Stimulated activated CD8-positive, alpha-beta memory T cell treated with anti-CD3 and anti-CD28 coated beads, Interleukin-15, amount 100 ng/mL, for 24 hours (primary cell): ENCODE data around the gene ZBTB45.

ENCODE experiments used
- DNase-seq: peaks from one replicate; pipeline ENCODE4 v3.0.0-alpha.2; 2020; ENCODE audit warnings: low read depth

Gene ZBTB45

DNA sequence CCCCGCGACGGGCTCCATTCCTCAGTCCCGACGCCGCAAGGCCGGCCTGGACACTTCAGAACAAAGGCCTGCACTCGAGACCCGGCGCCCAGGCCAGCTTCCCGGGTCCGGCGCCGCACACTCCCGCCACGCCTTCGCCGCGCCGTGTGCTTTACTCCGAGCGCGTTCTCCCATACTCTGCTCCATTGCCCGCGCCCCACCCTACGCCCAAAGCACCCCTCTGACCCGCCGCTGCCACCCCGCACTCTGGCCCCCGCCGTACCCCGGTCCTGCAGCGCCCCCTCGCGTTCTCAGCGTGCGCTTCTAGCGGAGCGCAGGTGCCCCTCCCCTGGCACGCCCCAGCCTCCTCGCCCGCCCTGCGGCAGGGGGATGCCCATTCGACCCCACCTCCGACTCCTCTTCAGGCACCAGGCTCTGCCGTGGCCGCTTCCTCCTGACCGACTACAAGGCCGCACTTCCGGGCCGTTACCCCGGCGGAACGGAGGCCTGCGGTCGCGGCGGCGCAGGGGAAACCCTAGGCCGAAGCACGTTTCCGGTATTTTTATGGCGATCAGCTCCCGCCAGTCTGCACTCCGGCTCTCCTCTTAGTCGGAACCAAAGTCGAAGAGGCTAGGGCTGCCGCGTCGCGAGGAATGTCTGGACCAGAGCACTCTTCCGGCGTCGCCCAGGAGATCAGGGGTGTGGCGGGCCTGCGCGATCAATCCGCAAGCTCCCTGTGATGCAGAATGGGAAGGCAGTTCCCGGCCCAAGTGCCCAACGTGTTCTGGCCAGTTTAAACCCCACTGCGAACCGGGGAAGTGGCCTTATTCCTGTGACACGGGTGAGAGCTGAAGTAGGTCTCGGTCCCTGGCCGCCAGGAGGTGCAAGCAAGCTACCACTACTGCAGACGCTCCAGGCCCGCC, at the start of gene ZBTB45:
Gene ZBTB45 (minus strand): TSS at position 456 of the 902 bp plus-strand sequence. CDS start 2,137 bp downstream, outside the sequence.
- DNase-seq = peak; percentile 86

DNA sequence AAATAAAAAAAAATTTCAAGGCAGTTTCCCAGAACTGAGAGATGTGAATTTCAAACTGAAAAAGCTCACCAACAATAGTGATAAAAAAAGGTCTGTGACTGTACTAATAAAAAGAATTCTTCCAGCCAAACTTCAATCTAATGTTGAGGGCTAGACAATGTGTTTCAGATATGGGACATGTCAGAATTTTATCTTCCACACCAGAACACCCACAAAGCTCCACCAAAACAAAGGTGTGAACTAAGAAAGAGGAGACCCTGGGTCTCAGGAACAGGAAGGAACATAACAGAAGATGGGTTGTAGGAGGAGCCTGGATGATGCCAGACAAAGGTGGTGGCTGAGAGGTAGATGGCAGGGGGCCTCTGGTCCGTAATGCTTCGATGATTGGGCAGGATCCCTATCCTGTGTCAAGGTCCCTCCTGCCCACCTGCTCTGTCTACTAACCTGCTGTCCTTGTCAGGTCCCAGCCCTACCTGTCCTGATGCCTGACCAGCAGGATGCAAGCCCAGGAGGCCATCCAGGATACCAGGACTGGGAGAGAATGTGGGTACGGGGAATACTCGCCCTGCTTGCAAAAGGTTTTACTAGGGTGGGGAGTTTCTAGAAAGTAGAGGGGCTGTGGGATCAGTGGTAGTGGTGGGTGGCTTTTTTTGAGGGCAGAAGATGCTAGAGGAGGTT, 49.0 kb upstream of the ZBTB45 start:
- no peak for DNase-seq

DNA sequence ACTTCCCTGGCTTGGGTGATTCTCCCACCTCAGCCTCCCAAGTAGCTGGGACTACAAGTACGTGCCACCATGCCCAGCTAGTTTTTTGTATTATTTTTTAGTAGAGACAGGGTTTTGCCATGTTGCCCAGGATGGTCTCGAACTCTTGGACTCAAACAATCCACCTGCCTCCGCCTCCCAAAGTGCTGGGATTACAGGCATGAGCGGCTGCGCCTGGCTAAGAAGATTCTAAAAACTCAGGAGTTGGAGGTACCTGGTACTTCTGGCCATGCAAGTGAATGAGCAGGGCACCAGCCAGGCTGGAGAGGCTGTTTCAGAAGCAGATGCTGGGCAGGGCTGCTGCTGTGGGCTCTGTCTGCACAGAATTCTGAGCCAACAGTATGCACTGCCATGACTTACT, 47.4 kb upstream of the ZBTB45 start:
- no peak for DNase-seq

DNA sequence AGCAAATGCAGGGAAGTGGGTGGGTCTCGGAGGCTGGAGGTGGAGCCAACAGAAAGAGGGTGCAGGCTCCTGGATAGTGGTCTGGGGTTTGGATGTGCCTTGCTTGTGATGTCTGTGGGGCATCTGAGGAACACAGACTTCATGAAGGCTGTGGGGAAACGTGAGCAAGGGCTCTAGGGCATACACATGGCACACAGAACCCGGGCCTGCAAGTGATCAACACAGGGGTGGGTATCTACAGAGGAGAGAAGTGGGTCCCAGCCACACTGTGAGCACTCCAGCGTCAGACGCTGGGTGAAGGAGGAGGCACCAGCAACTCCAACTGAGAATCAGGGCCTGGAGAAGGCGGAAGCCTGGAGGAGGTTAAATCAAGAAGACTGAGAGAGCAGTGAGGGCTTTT, 44.2 kb upstream of the ZBTB45 start:
- no peak for DNase-seq

DNA sequence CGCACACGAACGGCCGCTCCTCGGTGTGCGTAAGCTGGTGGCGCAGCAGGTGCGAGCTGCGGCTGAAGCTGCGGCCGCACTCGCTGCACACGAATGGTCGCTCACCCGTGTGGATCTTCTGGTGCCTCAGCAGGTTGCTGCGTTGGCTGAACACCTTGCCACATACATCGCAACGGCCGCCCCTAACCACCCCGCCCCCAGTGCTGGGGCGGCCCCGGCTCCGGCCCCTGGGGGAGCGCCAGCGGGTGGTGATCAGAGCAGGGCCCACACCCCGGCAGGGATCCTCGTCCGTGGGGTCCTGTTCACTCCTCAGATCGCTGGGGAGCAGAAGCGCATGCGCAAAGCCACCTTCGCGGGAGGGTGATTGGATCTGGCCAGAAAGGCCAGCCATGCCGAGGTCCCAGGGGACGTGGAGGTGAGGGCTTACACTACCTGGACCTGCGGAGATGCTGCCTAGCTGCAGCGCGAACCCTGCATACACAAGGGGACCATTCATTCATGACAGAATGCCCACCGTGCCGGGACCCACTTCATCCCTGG, 43.5 kb upstream of the ZBTB45 start:
- DNase-seq = no peak

DNA sequence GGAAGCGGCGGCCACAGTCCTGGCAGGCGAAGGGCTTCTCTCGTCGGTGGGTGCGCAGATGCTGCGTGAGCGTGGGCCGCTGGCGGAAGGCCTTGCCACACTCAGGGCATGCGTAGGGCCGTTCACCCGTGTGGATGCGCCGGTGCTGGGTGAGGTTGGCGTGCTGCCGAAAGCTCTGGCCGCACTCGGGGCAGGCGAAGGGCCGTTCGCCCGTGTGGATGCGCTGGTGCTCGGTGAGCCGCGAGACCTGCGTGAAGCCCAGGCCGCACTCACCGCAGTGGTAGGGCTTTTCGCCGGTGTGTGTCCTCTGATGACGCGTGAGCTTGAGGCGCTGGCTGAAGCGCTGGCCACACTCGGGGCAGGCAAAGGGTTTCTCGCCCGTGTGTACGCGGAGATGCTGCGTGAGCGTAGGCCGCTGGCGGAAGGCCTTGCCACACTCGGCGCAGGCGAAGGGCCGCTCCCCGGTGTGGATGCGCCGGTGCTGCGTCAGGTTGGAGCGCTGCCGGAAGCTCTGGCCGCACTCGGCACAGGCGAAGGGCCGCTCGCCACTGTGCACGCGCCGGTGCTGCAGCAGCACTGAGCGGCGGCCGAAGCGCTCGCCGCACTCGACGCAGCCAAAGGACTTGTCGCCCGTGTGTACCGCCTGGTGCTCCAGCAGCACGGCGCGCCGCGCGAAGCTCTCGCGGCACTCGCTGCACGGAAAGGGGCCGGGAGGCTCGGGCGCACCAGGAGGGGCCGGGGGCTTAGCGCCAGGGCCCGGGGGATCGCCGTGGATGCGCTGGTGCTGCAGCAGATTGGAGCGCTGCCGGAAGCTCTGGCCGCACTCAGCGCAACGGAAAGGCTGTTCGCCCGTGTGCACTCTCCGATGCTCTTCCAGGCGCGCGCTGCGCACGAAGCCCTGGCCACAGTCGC, 42.8 kb upstream of the ZBTB45 start:
- DNase-seq = no peak

DNA sequence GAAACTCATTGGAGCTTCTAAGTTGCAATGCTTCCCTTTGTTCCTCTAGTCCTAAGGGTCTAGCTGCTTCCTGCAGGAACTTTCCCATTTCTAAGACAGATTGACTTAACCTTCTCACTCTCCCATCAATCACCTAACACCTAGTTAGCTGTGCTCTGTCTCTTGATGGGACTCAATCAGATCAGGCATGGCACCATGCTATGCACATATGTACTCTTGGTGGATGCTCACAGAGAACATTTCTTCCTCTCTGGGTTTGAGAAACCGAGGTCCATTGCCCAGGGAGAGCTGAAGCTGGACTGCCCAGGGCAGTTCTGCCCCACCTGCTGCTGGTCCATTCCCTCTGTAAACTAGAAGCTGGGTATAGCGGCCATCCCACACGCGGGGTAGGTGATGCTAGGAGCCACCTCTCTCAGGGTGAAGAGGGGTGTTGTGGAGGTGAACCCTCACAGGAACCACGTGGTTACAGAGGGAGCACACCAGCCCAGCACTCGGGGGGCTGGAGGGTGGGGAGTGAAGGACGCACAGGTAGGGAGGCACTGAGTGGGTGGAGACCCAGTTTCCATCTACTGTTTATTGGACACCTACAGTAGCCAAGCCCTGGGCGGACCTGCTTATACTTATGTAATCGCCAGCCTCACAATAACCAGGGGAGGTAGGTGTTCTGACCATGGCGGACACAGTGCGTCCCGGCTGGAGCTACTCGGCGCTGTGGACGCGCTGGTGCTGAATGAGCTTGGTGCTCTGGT, 41.9 kb upstream of the ZBTB45 start:
- no peak for DNase-seq

DNA sequence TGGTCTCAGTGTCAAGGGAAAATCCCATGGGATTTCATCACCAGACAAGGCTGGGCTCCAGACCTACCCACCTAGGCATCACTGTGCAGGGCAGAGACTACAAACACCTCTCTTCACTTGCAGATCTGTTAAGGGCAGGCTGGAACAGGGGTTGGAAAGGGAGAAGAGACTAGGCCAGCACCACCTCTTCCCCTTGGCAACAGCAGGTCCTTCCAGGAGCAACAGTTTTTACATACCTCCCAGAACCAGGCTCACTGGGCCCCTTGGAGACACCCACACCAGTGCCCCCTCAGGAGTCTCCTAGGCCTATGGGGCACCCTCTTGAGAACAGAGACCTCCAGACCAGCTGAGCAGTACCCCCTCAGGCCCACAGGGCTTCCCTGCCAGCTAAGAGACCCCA, 41.3 kb upstream of the ZBTB45 start:
- DNase-seq = no peak

DNA sequence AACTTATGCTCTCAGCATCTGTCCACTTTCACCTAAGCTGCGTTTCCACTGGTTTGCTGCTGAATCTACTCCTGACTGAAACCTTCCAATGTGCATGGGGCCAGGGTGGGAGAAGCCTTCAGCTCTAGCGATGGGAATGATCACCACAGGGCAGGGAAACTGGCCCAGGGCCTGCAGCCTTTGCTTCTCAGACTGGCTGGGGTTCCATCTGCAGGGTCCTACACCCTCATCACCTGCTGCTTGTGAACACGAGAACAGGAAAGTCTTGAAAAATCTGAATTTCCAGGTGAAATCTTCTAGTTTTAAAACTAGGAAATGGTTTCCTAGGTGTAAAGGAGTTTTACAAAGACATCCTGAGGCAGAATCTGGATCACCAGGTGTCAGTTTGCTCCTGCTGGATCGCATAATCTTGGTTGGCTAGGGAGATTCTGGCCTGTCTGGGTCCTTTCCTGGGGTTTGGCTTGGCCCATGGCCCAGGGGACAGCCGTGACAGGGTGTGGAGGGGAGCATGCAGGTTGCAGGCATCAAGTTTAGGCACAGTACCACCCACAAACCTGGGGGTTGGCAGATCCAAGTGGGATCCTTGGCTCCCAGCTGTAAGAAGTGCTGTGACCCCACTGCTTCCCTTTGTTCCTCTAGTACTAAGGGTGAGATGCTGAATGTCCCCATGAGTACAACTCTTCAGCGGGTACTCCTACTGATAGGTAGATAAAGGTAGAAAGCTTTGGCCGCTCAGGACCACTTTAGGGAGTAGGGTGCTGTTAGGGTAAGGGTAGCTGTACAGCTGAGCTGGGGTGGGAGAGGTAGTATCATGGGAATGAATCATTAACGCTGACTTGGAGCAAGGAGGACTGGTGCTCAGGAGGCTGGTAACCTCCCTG, 40.6 kb upstream of the ZBTB45 start:
- no peak for DNase-seq

DNA sequence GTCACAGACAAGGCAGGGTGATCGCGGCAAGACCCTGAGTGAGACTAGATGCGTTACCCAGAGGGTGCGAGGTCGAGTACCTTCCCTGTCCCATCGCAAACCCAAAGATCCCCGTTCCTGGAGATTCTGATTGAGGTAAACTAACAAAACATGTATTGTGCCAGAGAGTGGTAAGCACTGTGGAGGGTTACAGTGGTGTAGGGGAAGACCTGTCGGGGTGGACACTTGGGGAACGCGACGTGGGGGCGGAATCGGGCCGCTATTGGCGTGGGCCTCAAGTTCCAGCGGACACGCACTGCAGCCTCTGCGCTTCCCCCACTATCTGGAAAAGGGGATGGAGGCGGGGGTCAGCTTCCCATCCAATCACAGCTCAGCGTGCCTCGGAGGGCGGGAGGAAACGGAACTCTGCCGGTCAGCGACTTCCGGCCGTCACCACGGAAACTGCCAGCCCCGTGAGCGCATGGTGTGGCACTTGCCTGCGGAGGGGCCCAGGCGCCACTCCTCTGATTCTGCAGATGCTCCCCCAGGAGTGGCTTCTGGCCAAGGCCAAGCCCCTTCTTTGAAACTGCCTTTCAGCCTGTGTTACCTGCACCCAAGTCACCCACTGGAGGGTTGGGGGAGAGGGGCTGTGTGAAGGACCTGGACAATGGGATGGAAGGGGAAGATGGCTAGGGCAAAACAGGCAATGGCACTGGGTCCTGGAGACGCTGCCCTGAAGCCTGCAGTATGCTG, 39.8 kb upstream of the ZBTB45 start:
- DNase-seq = peak; percentile 57

DNA sequence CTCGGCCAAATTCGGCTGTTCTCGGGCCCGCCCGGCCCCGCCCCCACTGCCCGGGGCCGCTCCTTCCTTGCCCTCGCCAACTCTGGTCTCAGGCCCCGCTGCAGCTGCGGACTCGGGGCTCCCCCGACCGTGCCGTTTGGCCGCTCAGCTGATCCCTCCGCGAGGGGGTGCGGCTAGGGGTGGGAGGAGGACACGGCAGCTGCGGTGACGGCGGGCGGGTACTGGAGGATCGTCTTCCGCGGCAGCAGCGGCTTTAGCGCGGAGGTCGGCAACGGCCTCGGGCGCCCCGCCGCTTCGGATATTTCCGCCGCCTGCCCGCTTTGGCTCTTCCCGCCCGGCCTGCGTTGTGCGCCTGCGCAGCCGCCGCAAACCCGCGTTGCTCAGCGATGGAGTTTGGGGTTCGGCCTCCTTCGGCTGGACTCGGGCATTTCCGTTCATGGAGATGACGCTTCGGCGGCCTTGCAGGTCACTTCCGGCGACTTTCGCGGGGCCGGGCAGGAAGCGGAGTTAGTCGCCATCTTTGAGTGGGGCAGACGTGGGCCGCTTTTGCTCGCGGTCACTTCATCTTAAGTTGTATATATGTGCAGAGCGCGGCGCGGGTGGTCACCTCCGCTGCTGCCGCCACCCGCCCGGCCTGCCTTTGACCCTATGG, 39.1 kb upstream of the ZBTB45 start:
- DNase-seq = peak; percentile 97

DNA sequence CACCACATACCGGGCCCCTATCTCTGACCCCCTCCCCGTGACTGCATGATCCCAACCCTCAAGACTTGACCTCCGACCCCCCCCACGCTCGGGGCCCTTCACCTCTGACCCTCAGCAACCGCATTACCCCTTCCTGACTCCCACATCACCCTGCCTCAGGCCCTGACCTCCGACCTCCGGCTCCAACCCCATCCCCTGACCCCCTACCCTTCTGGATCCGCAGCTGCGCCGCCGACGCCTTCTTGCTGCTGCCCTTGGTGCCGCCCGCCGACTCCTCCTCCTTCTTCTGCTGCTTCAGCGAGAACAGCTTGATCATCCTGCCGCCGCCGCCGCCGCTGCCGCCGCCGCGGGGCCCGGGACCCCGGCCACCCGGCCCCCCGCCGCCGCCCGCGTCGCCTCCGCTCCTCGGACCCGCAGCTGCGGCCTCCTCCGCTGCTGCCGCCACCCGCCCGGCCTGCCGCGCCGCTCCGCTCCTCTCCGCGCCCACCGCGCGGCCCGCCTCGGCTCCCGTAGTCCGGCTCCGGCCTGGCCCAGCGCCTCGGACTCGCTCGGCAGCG, 38.5 kb upstream of the ZBTB45 start, which contains the start of gene UBE2M:
Gene UBE2M (minus strand): TSS at position 546 of the 557 bp plus-strand sequence. CDS start 230 bp downstream, at position 316.
- no peak for DNase-seq

DNA sequence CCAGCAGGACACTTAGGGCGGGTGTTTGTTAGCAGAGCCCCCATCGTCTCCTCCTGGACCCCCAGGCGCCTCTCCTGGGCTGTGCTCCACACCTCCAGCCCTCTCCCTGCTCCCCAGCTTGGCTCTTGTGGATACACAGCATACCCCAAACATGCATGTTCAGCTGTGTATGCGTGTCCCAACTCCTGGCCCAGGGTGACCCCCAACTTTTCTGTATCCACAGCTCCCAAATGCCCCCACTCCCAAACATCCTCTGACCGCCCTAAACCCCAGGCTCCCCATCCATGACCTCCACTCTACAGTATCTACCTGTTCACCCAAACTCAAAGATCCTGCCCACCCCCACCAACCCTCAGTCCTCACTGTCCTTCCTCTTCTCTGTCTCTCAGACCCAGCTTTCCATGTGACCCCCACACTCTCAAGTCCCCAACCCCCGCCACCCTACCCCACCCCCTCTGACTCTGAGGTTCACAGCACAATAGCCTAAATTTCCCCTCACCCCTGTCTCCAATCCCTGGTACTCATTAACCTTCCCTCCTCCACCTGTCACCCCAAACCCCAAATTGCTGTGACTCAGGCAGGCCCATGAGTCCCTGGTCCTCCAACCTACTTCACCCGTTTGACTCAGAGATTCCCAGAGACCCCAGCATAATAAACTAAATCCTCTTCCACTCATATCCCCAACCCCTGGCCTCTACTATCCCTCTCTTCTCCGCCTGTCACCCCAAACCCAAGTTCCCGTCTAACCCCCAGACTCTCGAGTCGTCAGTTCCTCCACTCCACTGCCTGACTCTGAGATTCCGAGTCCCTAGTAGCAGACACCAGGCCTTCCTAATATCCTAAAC, 37.8 kb upstream of the ZBTB45 start:
- DNase-seq = no peak

DNA sequence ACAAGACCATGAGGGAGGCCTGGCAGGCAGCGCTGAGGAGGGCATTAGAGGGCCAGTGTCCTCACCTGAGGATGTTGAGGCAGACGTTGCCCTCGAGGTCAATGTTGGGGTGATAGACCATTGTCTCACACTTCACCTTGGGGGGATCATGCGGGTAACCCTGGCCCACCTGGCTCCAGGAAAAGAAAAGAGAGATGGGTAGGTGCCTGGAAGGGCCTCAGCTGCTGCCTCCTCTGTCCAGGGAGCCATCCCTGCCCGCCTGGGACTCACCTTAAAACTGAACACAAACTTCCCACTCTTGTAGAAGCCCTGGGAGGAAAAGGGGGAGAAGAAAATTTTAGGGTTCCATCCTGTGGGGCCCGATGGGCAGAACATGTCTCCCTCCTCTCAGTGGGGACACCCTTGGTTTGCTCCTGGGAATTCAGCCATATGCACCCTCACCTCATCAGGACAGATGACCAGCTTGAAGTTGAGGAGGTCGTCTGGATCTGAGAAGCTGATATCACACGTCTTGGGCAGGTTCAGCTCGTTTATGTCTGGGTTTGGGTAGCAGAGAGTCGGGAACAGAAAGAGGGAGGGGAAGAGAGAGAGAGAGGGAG, 37.1 kb upstream of the ZBTB45 start:
- no peak for DNase-seq

DNA sequence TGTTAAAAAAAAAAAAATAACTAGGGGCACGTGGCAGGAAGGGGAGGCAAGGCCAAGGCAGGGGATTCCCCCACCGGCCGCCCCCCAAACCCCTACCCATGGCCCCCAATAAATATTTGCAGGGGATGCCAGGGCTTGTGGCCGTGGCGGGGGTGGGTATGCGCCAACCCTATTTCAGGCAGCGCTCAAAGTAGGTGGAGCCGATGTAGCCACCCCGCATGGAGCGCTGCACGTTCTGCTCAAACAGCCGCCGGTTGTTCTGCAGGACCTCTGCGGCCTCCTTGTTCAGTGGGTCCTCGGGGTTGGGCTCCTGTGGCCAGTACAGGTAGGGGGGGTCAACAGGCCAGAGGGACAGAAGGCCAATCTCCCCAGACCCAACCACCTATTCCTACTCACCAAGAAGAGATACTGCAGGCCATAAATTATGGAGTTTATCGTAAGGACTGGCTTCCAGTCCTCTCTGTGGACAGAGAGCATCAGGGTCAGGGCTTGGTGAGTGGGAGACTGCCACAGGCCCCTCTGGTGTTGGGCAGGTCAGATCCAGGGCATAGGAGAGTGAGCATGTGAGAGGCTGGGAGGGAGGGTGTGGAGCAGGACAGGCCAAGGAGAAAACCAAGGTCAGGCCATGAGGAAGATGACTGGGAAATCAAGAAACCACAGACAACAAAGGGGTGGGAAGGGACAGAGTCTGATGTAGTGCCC, 36.5 kb upstream of the ZBTB45 start:
- DNase-seq = no peak

DNA sequence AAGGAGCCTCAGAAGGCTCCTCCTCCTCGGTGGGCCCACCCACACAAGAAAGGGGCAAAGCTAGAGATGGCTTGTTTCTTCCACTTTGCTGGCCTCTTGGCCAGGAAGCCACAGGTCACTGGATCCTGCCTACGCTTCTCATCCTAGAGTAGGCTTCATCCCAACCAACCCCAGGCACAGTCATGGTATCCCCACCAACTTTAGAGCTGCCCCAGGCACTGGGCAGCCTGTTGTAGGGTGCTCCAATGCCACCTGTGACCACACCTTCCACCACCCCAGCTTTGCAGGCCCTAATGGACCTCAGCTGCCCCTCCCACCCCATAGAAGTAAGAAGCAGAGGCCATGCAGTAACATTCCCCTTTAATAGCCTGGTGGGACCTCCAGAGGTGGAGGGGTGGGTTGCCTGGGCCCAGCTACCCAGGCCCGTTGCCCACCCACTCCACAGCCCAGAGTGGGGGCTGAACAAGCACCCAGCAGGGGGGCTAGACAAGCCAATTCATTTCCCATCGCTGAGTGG, 35.8 kb upstream of the ZBTB45 start:
- DNase-seq = no peak
